HepG2 (cell line): ENCODE data around the gene EVL.

Experiments
- CHD4 ChIP-seq: fragments of 200-600 bp; sonication (generic); IDR thresholded peaks from 2 replicates; pipeline ENCODE4 v1.7.0; 2017; ENCODE audit warnings: mild to moderate bottlenecking, low read length, borderline replicate concordance
- HNRNPLL ChIP-seq: fragments of 200-400 bp; formaldehyde crosslinking; IDR thresholded peaks from 2 replicates; pipeline ENCODE4 v1.6.1; 2017; ENCODE audit warnings: mild to moderate bottlenecking, low read depth, low read length; ENCODE audit not compliant: poor library complexity, severe bottlenecking
- POLR2AphosphoS5 ChIP-seq: IDR thresholded peaks from 2 replicates; pipeline ENCODE4 v1.6.1; 2012; ENCODE audit warnings: low read depth, low read length
- SIN3A ChIP-seq: IDR thresholded peaks from 2 replicates; pipeline ENCODE4 v1.6.1; 2011; ENCODE audit warnings: low read depth, mild to moderate bottlenecking, control low read depth, low read length, borderline replicate concordance
- TCF7L2 ChIP-seq: IDR thresholded peaks from 2 replicates; pipeline ENCODE4 v1.6.1; 2011; ENCODE audit warnings: mild to moderate bottlenecking, low read depth, low read length, moderate library complexity
- TOPORS ChIP-seq: sonication (generic); formaldehyde crosslinking; IDR thresholded peaks from 2 replicates; pipeline ENCODE4 v1.8.0; 2023; ENCODE audit warnings: mild to moderate bottlenecking, missing genetic modification reagents
- ZNF777 ChIP-seq: sonication (generic); formaldehyde crosslinking; IDR thresholded peaks from 2 replicates; pipeline ENCODE4 v1.4.0; 2020; ENCODE audit warnings: missing genetic modification reagents
- ZSCAN29 ChIP-seq: sonication (generic); formaldehyde crosslinking; conservative IDR thresholded peaks from 2 replicates; pipeline ENCODE4 v1.4.0; 2020; ENCODE audit warnings: mild to moderate bottlenecking, missing genetic modification reagents
- TF ChIP-seq, protein P1 (sequence below): sonication (generic); formaldehyde crosslinking; IDR thresholded peaks from 2 replicates; pipeline ENCODE4 v1.4.0; 2020; ENCODE audit warnings: missing genetic modification reagents
- TF ChIP-seq, protein P2 (sequence below): sonication (generic); formaldehyde crosslinking; IDR thresholded peaks from 2 replicates; pipeline ENCODE4 v1.5.0; 2020; ENCODE audit warnings: mild to moderate bottlenecking, missing genetic modification reagents, moderate library complexity
- TF ChIP-seq, protein P3 (sequence below): sonication (generic); formaldehyde crosslinking; IDR thresholded peaks from 2 replicates; pipeline ENCODE4 v1.5.0; 2020; ENCODE audit warnings: mild to moderate bottlenecking, missing genetic modification reagents, borderline replicate concordance

DNA sequence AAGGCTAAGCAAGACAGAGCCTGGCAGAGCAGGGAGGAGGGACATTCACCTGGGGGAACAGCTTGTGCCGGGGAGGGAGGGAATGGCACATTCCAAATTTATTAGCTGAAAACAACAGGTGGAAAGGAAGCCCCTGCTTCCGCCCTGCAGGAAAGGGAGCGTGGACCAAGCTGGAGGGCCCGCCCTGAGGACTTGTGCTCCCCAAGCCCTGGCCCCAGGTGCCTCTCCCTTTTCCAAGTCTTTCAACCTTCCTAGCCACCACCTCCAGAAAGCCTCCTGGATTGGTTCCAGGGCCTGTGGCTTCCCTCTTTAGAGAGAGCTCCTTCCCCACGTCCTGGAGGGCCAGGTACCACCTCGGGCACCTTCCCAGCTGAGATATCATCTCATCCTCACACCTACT, 91.6 kb downstream of the EVL start:
- TF ChIP-seq ZSCAN29 (CRISPR knock-in tag), result no peak
- no peak for TF ChIP-seq HNRNPLL
- TF ChIP-seq, protein P1, sequence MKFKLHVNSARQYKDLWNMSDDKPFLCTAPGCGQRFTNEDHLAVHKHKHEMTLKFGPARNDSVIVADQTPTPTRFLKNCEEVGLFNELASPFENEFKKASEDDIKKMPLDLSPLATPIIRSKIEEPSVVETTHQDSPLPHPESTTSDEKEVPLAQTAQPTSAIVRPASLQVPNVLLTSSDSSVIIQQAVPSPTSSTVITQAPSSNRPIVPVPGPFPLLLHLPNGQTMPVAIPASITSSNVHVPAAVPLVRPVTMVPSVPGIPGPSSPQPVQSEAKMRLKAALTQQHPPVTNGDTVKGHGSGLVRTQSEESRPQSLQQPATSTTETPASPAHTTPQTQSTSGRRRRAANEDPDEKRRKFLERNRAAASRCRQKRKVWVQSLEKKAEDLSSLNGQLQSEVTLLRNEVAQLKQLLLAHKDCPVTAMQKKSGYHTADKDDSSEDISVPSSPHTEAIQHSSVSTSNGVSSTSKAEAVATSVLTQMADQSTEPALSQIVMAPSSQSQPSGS (CRISPR knock-in tag), result no peak
- TF ChIP-seq CHD4, result no peak
- TF ChIP-seq POLR2AphosphoS5, result no peak
- TF ChIP-seq ZNF777, result no peak
- TF ChIP-seq, protein P2, sequence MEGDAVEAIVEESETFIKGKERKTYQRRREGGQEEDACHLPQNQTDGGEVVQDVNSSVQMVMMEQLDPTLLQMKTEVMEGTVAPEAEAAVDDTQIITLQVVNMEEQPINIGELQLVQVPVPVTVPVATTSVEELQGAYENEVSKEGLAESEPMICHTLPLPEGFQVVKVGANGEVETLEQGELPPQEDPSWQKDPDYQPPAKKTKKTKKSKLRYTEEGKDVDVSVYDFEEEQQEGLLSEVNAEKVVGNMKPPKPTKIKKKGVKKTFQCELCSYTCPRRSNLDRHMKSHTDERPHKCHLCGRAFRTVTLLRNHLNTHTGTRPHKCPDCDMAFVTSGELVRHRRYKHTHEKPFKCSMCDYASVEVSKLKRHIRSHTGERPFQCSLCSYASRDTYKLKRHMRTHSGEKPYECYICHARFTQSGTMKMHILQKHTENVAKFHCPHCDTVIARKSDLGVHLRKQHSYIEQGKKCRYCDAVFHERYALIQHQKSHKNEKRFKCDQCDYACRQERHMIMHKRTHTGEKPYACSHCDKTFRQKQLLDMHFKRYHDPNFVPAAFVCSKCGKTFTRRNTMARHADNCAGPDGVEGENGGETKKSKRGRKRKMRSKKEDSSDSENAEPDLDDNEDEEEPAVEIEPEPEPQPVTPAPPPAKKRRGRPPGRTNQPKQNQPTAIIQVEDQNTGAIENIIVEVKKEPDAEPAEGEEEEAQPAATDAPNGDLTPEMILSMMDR, result no peak
- TF ChIP-seq, protein P3, sequence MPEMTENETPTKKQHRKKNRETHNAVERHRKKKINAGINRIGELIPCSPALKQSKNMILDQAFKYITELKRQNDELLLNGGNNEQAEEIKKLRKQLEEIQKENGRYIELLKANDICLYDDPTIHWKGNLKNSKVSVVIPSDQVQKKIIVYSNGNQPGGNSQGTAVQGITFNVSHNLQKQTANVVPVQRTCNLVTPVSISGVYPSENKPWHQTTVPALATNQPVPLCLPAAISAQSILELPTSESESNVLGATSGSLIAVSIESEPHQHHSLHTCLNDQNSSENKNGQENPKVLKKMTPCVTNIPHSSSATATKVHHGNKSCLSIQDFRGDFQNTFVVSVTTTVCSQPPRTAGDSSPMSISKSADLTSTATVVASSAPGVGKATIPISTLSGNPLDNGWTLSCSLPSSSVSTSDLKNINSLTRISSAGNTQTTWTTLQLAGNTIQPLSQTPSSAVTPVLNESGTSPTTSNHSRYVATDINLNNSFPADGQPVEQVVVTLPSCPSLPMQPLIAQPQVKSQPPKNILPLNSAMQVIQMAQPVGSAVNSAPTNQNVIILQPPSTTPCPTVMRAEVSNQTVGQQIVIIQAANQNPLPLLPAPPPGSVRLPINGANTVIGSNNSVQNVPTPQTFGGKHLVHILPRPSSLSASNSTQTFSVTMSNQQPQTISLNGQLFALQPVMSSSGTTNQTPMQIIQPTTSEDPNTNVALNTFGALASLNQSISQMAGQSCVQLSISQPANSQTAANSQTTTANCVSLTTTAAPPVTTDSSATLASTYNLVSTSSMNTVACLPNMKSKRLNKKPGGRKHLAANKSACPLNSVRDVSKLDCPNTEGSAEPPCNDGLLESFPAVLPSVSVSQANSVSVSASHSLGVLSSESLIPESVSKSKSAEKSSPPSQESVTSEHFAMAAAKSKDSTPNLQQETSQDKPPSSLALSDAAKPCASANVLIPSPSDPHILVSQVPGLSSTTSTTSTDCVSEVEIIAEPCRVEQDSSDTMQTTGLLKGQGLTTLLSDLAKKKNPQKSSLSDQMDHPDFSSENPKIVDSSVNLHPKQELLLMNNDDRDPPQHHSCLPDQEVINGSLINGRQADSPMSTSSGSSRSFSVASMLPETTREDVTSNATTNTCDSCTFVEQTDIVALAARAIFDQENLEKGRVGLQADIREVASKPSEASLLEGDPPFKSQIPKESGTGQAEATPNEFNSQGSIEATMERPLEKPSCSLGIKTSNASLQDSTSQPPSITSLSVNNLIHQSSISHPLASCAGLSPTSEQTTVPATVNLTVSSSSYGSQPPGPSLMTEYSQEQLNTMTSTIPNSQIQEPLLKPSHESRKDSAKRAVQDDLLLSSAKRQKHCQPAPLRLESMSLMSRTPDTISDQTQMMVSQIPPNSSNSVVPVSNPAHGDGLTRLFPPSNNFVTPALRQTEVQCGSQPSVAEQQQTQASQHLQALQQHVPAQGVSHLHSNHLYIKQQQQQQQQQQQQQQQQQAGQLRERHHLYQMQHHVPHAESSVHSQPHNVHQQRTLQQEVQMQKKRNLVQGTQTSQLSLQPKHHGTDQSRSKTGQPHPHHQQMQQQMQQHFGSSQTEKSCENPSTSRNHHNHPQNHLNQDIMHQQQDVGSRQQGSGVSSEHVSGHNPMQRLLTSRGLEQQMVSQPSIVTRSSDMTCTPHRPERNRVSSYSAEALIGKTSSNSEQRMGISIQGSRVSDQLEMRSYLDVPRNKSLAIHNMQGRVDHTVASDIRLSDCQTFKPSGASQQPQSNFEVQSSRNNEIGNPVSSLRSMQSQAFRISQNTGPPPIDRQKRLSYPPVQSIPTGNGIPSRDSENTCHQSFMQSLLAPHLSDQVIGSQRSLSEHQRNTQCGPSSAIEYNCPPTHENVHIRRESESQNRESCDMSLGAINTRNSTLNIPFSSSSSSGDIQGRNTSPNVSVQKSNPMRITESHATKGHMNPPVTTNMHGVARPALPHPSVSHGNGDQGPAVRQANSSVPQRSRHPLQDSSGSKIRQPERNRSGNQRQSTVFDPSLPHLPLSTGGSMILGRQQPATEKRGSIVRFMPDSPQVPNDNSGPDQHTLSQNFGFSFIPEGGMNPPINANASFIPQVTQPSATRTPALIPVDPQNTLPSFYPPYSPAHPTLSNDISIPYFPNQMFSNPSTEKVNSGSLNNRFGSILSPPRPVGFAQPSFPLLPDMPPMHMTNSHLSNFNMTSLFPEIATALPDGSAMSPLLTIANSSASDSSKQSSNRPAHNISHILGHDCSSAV (CRISPR knock-in tag), result no peak
- TF ChIP-seq TOPORS, result no peak
- TF ChIP-seq SIN3A, result no peak
- no peak for TF ChIP-seq TCF7L2
